Lower leg skin (tissue), 3 donors: ENCODE measurements around the gene SDHAF3.

Experiments
- POLR2A ChIP-seq, 2 donors: fragments of 450-650 bp; IDR thresholded peaks; one replicate each; pipeline ENCODE4 v1.6.1; 2016 to 2017; ENCODE audit warnings: antibody characterized with exemption in 2 of 2, mild to moderate bottlenecking in 1 of 2, moderate library complexity in 1 of 2
- TF ChIP-seq, protein P1 (sequence below), 3 donors: fragments of 450-650 bp; IDR thresholded peaks; one replicate each; pipeline ENCODE4 v1.5.1; 2016; ENCODE audit warnings: antibody characterized with exemption in 3 of 3, mild to moderate bottlenecking in 3 of 3, moderate library complexity in 2 of 3

DNA sequence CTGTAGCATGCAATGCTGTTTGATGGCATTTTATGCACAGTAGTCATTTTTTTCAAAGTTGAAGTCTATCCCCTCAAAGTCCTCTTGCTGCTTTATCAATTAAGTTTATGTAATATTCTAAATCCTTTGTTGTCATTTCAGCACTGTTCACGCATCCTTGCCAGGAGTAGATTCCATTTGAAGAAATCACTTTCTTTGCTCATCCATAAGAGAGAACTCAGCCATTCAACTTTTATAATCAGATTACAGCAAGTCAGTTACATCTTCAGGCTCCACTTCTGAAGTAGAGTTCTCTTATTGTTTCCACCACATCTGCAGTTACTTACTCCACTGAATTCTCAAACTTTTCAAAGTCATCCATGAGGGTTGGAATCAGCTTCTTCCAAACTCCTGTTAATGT, 32.3 kb downstream of the SDHAF3 start:
- TF ChIP-seq, protein P1, sequence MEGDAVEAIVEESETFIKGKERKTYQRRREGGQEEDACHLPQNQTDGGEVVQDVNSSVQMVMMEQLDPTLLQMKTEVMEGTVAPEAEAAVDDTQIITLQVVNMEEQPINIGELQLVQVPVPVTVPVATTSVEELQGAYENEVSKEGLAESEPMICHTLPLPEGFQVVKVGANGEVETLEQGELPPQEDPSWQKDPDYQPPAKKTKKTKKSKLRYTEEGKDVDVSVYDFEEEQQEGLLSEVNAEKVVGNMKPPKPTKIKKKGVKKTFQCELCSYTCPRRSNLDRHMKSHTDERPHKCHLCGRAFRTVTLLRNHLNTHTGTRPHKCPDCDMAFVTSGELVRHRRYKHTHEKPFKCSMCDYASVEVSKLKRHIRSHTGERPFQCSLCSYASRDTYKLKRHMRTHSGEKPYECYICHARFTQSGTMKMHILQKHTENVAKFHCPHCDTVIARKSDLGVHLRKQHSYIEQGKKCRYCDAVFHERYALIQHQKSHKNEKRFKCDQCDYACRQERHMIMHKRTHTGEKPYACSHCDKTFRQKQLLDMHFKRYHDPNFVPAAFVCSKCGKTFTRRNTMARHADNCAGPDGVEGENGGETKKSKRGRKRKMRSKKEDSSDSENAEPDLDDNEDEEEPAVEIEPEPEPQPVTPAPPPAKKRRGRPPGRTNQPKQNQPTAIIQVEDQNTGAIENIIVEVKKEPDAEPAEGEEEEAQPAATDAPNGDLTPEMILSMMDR (IDR thresholded peaks at IDR 0.05): no peak
- TF ChIP-seq POLR2A (IDR thresholded peaks at IDR 0.05): no peak
